ENCODE data around the gene LCN15.
A peak's percentile ranks its signal among the peaks of the same experiment; 100 is the strongest.

The LCN15 gene

GRCh38 chr9:136784249-136784996, 20.1 kb upstream of the LCN15 start:
- no peaks in the 10 kb centered on the region for H3K79me2 ChIP-seq (ENCODE audit: insufficient read depth, low read depth)
- TF ChIP-seq CTCF (conservative IDR thresholded peaks at IDR 0.05; ENCODE audit: low read depth, low read length): peak; percentile 66
- H3K4me1 ChIP-seq (ENCODE audit: low read depth, poor library complexity, severe bottlenecking): peaks cover 41% of the 10 kb centered on the region
- H4K20me1 ChIP-seq (ENCODE audit: insufficient read depth): no peaks in the 10 kb centered on the region
- H2AFZ ChIP-seq (ENCODE audit: low read depth): no peak overlapping the region
- no peak overlapping the region for H3K9ac ChIP-seq
- no peak overlapping the region for H3K27ac ChIP-seq
- H3K27me3 ChIP-seq (ENCODE audit: insufficient read depth, low read depth): peaks cover 38% of the 10 kb centered on the region
- no peaks in the 10 kb centered on the region for H3K36me3 ChIP-seq (ENCODE audit: insufficient read depth)
- no peak overlapping the region for H3K4me3 ChIP-seq (IDR thresholded peaks at IDR 0.05; ENCODE audit: insufficient read depth, low read depth, low read length)
- peak overlapping the region; percentile 4; the same call in 1 of the 2 replicates for H3K4me2 ChIP-seq

DNA sequence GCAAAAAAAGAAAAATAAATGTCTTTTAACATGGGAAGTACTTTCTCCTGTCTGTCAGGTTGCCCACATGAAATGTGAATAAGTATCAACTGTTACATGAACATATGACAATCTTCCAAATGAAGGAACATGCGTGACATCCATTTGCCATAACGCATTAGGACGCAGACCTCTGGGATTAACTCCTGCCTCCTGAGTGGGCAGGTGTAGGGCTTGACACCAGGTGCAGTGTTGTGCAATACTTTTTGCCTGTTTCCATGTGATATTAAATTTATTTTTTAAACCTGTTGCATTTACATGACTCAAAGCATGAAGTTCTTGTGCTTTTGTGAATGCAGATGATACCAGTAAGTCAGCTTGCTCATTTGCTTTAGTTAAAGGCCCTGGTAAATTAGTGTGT, 18.1 kb upstream of the LCN15 start:
- Histone ChIP-seq H3K4me2 (no peak overlapping the region), H2AFZ (ENCODE audit: low read depth) (no peak overlapping the region), H3K36me3 (ENCODE audit: insufficient read depth) (no peaks in the 10 kb centered on the region), H3K4me3 (IDR thresholded peaks at IDR 0.05; ENCODE audit: insufficient read depth, low read depth, low read length) (no peak overlapping the region), H3K79me2 (ENCODE audit: insufficient read depth, low read depth) (no peaks in the 10 kb centered on the region), H3K27ac (no peak overlapping the region), H4K20me1 (ENCODE audit: insufficient read depth) (no peaks in the 10 kb centered on the region), H3K27me3 (ENCODE audit: insufficient read depth, low read depth) (peaks cover 54% of the 10 kb centered on the region), H3K9ac (no peak overlapping the region), H3K4me1 (ENCODE audit: low read depth, poor library complexity, severe bottlenecking) (peaks cover 32% of the 10 kb centered on the region)
- no peak for TF ChIP-seq CTCF (conservative IDR thresholded peaks at IDR 0.05; ENCODE audit: low read depth, low read length)

DNA sequence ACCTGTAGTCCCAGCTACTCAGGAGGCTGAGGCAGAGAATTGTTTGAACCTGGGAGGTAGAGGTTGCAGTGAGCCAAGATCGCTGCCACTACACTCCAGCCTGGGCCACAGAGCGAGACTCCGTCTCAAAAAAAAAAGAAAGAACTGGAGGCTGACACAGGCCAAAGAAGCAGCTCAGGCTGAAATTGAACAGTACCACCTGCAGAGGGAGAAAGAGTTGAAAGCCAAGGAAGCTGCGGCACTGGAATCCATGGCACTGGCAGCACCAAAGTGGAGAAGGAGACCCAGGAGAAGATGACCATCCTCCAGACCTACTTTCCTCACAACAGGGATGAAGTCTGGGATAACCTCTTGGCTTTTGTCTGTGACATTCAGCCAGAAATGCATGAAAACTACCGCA, 15.5 kb upstream of the LCN15 start:
- Histone ChIP-seq H3K27ac (no peak overlapping the region), H2AFZ (ENCODE audit: low read depth) (no peak overlapping the region), H3K27me3 (ENCODE audit: insufficient read depth, low read depth) (peaks cover 64% of the 10 kb centered on the region), H4K20me1 (ENCODE audit: insufficient read depth) (no peaks in the 10 kb centered on the region), H3K79me2 (ENCODE audit: insufficient read depth, low read depth) (no peaks in the 10 kb centered on the region), H3K4me3 (IDR thresholded peaks at IDR 0.05; ENCODE audit: insufficient read depth, low read depth, low read length) (no peak overlapping the region), H3K4me1 (ENCODE audit: low read depth, poor library complexity, severe bottlenecking) (peaks cover 20% of the 10 kb centered on the region), H3K36me3 (ENCODE audit: insufficient read depth) (no peaks in the 10 kb centered on the region), H3K9ac (no peak overlapping the region), H3K4me2 (no peak overlapping the region)
- no peak for TF ChIP-seq CTCF (conservative IDR thresholded peaks at IDR 0.05; ENCODE audit: low read depth, low read length)

DNA sequence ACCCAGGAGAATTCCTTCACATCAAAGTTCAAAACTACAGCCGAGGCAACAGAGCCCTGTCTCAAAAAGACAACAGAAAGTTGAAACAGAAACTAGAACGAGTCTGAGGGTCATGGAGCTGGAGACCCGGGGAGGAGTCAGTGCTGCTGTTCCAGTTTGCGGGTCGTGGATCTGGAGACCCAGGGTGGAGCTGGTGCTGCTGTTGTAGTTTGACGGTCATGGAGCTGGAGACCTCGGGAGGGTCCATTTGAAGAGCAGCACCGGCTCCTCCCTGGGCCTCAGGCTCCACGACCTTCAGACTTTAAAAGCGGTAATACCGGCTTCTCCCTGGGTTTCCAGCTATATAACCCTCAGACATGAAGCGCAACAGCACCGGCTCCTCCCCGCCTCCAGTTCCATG, 13.0 kb upstream of the LCN15 start:
- H3K9ac ChIP-seq: no peak overlapping the region
- H3K27me3 ChIP-seq (ENCODE audit: insufficient read depth, low read depth): peaks cover 64% of the 10 kb centered on the region
- no peak overlapping the region for H3K4me3 ChIP-seq (IDR thresholded peaks at IDR 0.05; ENCODE audit: insufficient read depth, low read depth, low read length)
- no peak for TF ChIP-seq CTCF (conservative IDR thresholded peaks at IDR 0.05; ENCODE audit: low read depth, low read length)
- H2AFZ ChIP-seq (ENCODE audit: low read depth): no peak overlapping the region
- no peak overlapping the region for H3K27ac ChIP-seq
- H3K79me2 ChIP-seq (ENCODE audit: insufficient read depth, low read depth): no peaks in the 10 kb centered on the region
- peaks cover 7% of the 10 kb centered on the region for H3K4me1 ChIP-seq (ENCODE audit: low read depth, poor library complexity, severe bottlenecking)
- H3K4me2 ChIP-seq: peak overlapping the region; percentile 22; the same call in 1 of the 2 replicates
- H4K20me1 ChIP-seq (ENCODE audit: insufficient read depth): no peaks in the 10 kb centered on the region
- H3K36me3 ChIP-seq (ENCODE audit: insufficient read depth): no peaks in the 10 kb centered on the region

All from KMS-11 (cell line).